ENCODE data around the gene CENPP. TPM values are rescaled to one million over a fixed set of nuclear protein-coding genes. Genes with fewer than 3 reads are reported as not detected.

CENPP gene
- total RNA-seq, 5 donors from 2014 or later (not counting 1 experiment from before 2014, with no cell fraction given): 1.9 to 5.0 (median 4.3) TPM

DNA sequence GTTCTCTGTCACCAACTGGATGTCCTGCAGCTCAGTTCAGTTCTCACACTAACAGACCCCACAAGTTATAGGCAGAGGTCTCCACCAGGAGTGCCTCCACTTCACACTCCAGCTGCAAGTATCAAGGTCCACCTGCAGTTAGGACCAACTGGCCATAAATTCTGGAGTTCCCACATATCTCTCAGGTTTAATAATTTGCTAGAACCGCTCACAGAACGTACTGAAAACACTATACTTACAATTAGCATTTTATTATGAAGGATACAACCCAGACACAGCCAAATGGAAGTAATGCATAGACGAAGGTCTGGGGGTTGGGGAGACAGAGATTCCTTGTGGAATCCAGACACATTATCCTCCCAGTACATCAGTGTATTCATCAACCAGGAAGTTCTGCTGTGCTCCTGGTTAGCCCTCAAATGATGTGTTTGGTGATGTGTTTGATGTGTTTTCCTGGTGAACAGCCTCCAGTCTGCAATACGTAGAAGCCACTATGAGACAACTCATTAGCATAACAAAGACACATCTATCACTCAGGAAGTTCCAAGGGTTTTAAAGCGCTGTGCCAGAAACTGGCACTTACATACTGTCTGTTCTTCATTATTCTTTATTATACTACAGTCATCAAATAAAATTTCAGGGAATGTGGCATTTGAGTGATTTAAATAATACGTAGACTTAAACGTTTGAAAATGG, 53.3 kb downstream of the CENPP start:
- DNase-seq (peak in 1 of 35 experiments; percentile 32), ATAC-seq (replicated peaks in 1 of 4) (peak in 3 of 4 experiments; percentile 48 to 68 (median 56))
- CTCF ChIA-PET: interaction anchor here in 1 of 2 donors (0.6 kb wide), 1 partner anchor 66 kb away, joined by 3 read pairs; no protein-coding TSS in a partner anchor
- Mint-ChIP-seq H3K36me3 (peaks cover 17% of the 10 kb centered on the region), H3K9me3 (peaks cover 8 to 17% (median 17%) of the 10 kb centered on the region in 3 donors), H3K27me3 (no peaks in the 10 kb centered on the region), H3K27ac (no peak overlapping the region), H3K4me1 (peaks cover 9 to 14% (median 13%) of the 10 kb centered on the region in 3 donors), H3K4me3 (no peak overlapping the region)
- WGBS (ENCODE audit: insufficient coverage): no CpG with 5 or more reads among the region's 7 CpGs
- peaks cover 4 to 7% of the 10 kb centered on the region in 2 experiments for H3K4me1 ChIP-seq (ENCODE audit: control insufficient read depth in 1 of 2, extremely low read depth in 1 of 2, insufficient read depth in 2 of 2, low read length in 2 of 2)
- H3K36me3 ChIP-seq (ENCODE audit: control insufficient read depth in 2 of 2, extremely low read depth in 1 of 2, insufficient read depth in 1 of 2, low read length in 1 of 2): no peaks in the 10 kb centered on the region
- no peak overlapping the region for H3K4me3 ChIP-seq (ENCODE audit: control insufficient read depth in 1 of 2, extremely low read depth in 1 of 2, low read length in 1 of 2)
- H3K27ac ChIP-seq (ENCODE audit: low read length): no peak overlapping the region
- POLR2A ChIA-PET: interaction anchor here in 1 of 2 donors (1.0 kb wide), 1 partner anchor 28 kb away, joined by 3 read pairs; no protein-coding TSS in a partner anchor
- H3K27me3 ChIP-seq (replicated peaks in 1 of 2; ENCODE audit: control insufficient read depth in 2 of 2, extremely low read depth in 1 of 2, insufficient read depth in 2 of 2, low read length in 1 of 2): no peaks in the 10 kb centered on the region
- H3K9me3 ChIP-seq: no peaks in the 10 kb centered on the region

DNA sequence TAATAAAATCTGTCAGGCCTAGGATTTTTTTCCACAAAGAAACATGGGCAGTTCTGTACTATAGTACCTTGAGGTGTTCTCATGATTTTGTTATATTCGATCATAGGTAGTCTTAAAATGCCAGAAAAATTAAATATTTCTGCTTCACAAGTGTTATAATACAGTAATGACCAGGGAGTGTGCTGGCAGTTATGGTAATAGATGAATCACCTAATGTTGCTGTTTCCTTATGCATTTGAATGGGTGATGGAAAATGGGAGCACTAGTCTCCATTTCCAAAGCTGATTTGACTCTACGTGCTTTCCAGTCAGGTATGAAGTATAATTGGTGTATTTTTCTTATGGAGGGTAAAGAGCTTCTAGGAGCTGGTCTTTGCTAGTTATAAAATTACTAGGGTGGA, 54.9 kb downstream of the CENPP start:
- no peaks in the 10 kb centered on the region for H3K27me3 ChIP-seq (replicated peaks in 1 of 2; ENCODE audit: control insufficient read depth in 2 of 2, extremely low read depth in 1 of 2, insufficient read depth in 2 of 2, low read length in 1 of 2)
- H3K36me3 ChIP-seq (ENCODE audit: control insufficient read depth in 2 of 2, extremely low read depth in 1 of 2, insufficient read depth in 1 of 2, low read length in 1 of 2): no peaks in the 10 kb centered on the region
- ATAC-seq (replicated peaks in 1 of 4) (no peak), DNase-seq (no peak)
- no peaks in the 10 kb centered on the region for H3K9me3 ChIP-seq
- H3K4me1 Mint-ChIP-seq: peaks cover 9 to 14% (median 13%) of the 10 kb centered on the region in 3 donors
- no CpG with 5 or more reads among the region's 2 CpGs for WGBS (ENCODE audit: insufficient coverage)
- H3K27me3 Mint-ChIP-seq: no peaks in the 10 kb centered on the region
- POLR2A ChIA-PET: no interaction called here
- H3K9me3 Mint-ChIP-seq: peaks cover 7% of the 10 kb centered on the region in 3 donors
- peaks cover 11% of the 10 kb centered on the region for H3K36me3 Mint-ChIP-seq
- no peak overlapping the region for H3K4me3 Mint-ChIP-seq
- no peak overlapping the region for H3K4me3 ChIP-seq (ENCODE audit: control insufficient read depth in 1 of 2, extremely low read depth in 1 of 2, low read length in 1 of 2)
- CTCF ChIA-PET: no interaction called here
- H3K4me1 ChIP-seq (ENCODE audit: control insufficient read depth in 1 of 2, extremely low read depth in 1 of 2, insufficient read depth in 2 of 2, low read length in 2 of 2): peaks cover 4 to 7% of the 10 kb centered on the region in 2 experiments
- H3K27ac ChIP-seq (ENCODE audit: low read length): no peak overlapping the region
- H3K27ac Mint-ChIP-seq: no peak overlapping the region

DNA sequence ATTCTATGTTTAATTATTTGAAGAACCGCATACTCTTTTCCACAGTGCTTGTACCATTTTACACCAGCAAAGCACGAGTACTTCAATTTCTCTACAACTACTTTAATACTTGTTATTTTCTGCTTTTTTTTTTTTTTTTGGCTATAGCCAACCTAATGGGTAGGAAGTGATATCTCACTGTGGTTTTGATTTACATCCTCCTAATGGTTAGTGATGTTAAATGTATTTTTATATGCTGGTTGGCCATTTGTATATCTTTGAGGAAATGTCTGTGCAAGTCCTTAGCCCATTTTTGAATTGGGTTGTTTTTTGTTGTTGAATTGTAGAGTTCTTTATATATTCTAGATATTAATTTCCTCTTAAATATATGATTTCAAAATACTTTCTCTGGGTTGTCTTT, 56.0 kb downstream of the CENPP start:
- POLR2A ChIA-PET: no interaction called here
- H3K4me3 ChIP-seq (ENCODE audit: control insufficient read depth in 1 of 2, extremely low read depth in 1 of 2, low read length in 1 of 2): no peak overlapping the region
- no CpG with 5 or more reads among the region's 2 CpGs for WGBS (ENCODE audit: insufficient coverage)
- CTCF ChIA-PET: no interaction called here
- Mint-ChIP-seq H3K9me3 (no peaks in the 10 kb centered on the region), H3K27me3 (no peaks in the 10 kb centered on the region), H3K36me3 (peaks cover 2% of the 10 kb centered on the region), H3K27ac (no peak overlapping the region), H3K4me3 (no peak overlapping the region), H3K4me1 (peaks cover 9 to 14% (median 13%) of the 10 kb centered on the region in 3 donors)
- no peak for DNase-seq
- no peaks in the 10 kb centered on the region for H3K9me3 ChIP-seq
- H3K27ac ChIP-seq (ENCODE audit: low read length): no peak overlapping the region
- H3K27me3 ChIP-seq (replicated peaks in 1 of 2; ENCODE audit: control insufficient read depth in 2 of 2, extremely low read depth in 1 of 2, insufficient read depth in 2 of 2, low read length in 1 of 2): no peaks in the 10 kb centered on the region
- H3K4me1 ChIP-seq (ENCODE audit: control insufficient read depth in 1 of 2, extremely low read depth in 1 of 2, insufficient read depth in 2 of 2, low read length in 2 of 2): peaks cover 4 to 7% of the 10 kb centered on the region in 2 experiments
- ATAC-seq (replicated peaks in 1 of 4): no peak
- H3K36me3 ChIP-seq (ENCODE audit: control insufficient read depth in 2 of 2, extremely low read depth in 1 of 2, insufficient read depth in 1 of 2, low read length in 1 of 2): no peaks in the 10 kb centered on the region

DNA sequence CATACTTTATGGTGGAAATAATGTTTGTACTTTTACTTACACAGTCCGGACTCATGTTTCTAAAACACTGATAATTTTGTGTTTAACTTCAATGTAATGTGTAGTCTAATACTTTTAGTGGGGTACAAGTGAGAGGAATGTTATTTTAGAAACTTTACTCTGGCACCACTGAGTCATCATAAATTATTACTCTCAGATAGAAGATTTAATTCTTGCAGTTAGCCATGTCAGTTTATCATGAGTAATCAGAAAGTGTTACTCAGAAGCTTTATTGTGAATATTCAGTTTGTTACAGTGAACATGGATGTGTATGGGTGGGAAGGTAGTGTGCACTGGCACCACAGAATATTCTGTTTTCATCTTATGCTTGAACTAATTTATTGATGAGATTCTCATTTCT, 58.6 kb downstream of the CENPP start:
- H3K27ac Mint-ChIP-seq: no peak overlapping the region
- no peak overlapping the region for H3K27ac ChIP-seq (ENCODE audit: low read length)
- no peaks in the 10 kb centered on the region for H3K36me3 ChIP-seq (ENCODE audit: control insufficient read depth in 2 of 2, extremely low read depth in 1 of 2, insufficient read depth in 1 of 2, low read length in 1 of 2)
- no CpG with 5 or more reads among the region's 1 CpG for WGBS (ENCODE audit: insufficient coverage)
- H3K27me3 Mint-ChIP-seq: no peaks in the 10 kb centered on the region
- H3K4me1 ChIP-seq (ENCODE audit: control insufficient read depth in 1 of 2, extremely low read depth in 1 of 2, insufficient read depth in 2 of 2, low read length in 2 of 2): peaks cover 0 to 3% of the 10 kb centered on the region in 2 experiments
- peaks cover 3 to 4% (median 4%) of the 10 kb centered on the region in 3 donors for H3K4me1 Mint-ChIP-seq
- H3K4me3 Mint-ChIP-seq: no peak overlapping the region
- no peak overlapping the region for H3K4me3 ChIP-seq (ENCODE audit: control insufficient read depth in 1 of 2, extremely low read depth in 1 of 2, low read length in 1 of 2)
- ATAC-seq (replicated peaks in 1 of 4): no peak
- ChIA-PET CTCF (no interaction called here), POLR2A (no interaction called here)
- H3K27me3 ChIP-seq (replicated peaks in 1 of 2; ENCODE audit: control insufficient read depth in 2 of 2, extremely low read depth in 1 of 2, insufficient read depth in 2 of 2, low read length in 1 of 2): no peaks in the 10 kb centered on the region
- no peak for DNase-seq
- no peaks in the 10 kb centered on the region for H3K9me3 ChIP-seq
- H3K9me3 Mint-ChIP-seq: no peaks in the 10 kb centered on the region
- H3K36me3 Mint-ChIP-seq: peaks cover 2% of the 10 kb centered on the region

DNA sequence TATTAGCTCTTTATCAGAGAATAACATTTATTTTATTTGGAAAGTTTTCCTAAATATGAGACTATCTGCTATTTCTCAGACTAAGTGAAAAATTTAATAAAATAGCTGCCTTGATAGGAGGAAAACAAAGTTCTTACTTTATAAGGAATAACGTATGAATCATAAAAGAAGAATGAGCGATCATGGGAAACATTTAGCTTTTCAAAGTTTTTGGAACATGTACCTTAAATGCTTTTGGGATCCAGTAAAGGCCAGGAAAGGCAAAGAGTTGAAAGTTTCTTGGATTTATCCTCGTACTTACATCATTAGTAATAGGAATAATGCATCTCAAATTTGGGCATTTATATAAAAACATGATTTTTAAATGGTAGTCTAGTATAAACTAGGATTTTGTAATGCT, 59.2 kb downstream of the CENPP start:
- Mint-ChIP-seq H3K27me3 (no peaks in the 10 kb centered on the region), H3K36me3 (peaks cover 2% of the 10 kb centered on the region), H3K27ac (no peak overlapping the region), H3K4me3 (no peak overlapping the region), H3K9me3 (no peaks in the 10 kb centered on the region), H3K4me1 (no peaks in the 10 kb centered on the region)
- ATAC-seq (replicated peaks in 1 of 4) (no peak), DNase-seq (no peak)
- Histone ChIP-seq H3K9me3 (no peaks in the 10 kb centered on the region), H3K4me3 (ENCODE audit: control insufficient read depth in 1 of 2, extremely low read depth in 1 of 2, low read length in 1 of 2) (no peak overlapping the region), H3K36me3 (ENCODE audit: control insufficient read depth in 2 of 2, extremely low read depth in 1 of 2, insufficient read depth in 1 of 2, low read length in 1 of 2) (no peaks in the 10 kb centered on the region), H3K27me3 (replicated peaks in 1 of 2; ENCODE audit: control insufficient read depth in 2 of 2, extremely low read depth in 1 of 2, insufficient read depth in 2 of 2, low read length in 1 of 2) (no peaks in the 10 kb centered on the region), H3K4me1 (ENCODE audit: control insufficient read depth in 1 of 2, extremely low read depth in 1 of 2, insufficient read depth in 2 of 2, low read length in 2 of 2) (no peaks in the 10 kb centered on the region), H3K27ac (ENCODE audit: low read length) (no peak overlapping the region)
- POLR2A ChIA-PET: no interaction called here
- CTCF ChIA-PET: no interaction called here
- no CpG with 5 or more reads among the region's 3 CpGs for WGBS (ENCODE audit: insufficient coverage)

DNA sequence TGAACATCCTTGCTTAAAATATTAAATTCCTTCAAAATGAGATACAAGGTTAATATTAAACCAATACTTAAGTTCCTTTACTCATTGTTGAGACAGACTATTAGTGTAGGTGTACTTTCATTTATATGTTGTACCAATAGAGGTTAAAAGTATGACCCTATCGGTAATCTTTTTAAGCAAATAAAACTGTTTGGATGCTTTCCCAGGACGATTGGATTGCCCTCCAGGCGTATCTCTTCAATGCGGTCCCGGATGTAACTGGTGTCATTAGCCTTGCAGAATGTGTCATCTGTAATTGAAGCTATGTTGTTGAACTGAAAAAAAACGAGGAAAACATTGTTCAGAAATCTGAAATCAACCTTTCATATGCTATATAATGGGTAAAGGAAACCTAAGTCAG, 59.7 kb downstream of the CENPP start:
- peaks cover 2% of the 10 kb centered on the region for H3K36me3 Mint-ChIP-seq
- H3K27me3 Mint-ChIP-seq: no peaks in the 10 kb centered on the region
- no peaks in the 10 kb centered on the region for H3K4me1 Mint-ChIP-seq
- Histone ChIP-seq H3K27me3 (replicated peaks in 1 of 2; ENCODE audit: control insufficient read depth in 2 of 2, extremely low read depth in 1 of 2, insufficient read depth in 2 of 2, low read length in 1 of 2) (no peaks in the 10 kb centered on the region), H3K36me3 (ENCODE audit: control insufficient read depth in 2 of 2, extremely low read depth in 1 of 2, insufficient read depth in 1 of 2, low read length in 1 of 2) (no peaks in the 10 kb centered on the region), H3K9me3 (no peaks in the 10 kb centered on the region), H3K27ac (ENCODE audit: low read length) (no peak overlapping the region), H3K4me1 (ENCODE audit: control insufficient read depth in 1 of 2, extremely low read depth in 1 of 2, insufficient read depth in 2 of 2, low read length in 2 of 2) (no peaks in the 10 kb centered on the region), H3K4me3 (ENCODE audit: control insufficient read depth in 1 of 2, extremely low read depth in 1 of 2, low read length in 1 of 2) (no peak overlapping the region)
- ChIA-PET CTCF (no interaction called here), POLR2A (no interaction called here)
- no peak overlapping the region for H3K27ac Mint-ChIP-seq
- ATAC-seq (replicated peaks in 1 of 4): no peak
- WGBS (ENCODE audit: insufficient coverage): no CpG with 5 or more reads among the region's 6 CpGs
- no peaks in the 10 kb centered on the region for H3K9me3 Mint-ChIP-seq
- no peak for DNase-seq
- no peak overlapping the region for H3K4me3 Mint-ChIP-seq
